Mucosa of stomach (tissue), 1 donor: ENCODE measurements around the gene HSBP1L1.

ENCODE experiments used
- H3K27me3 ChIP-seq: one replicate; pipeline ENCODE4 v1.7.0; 2013; ENCODE audit warnings: mild to moderate bottlenecking, low read length; ENCODE audit not compliant: control insufficient read depth, insufficient read depth
- H3K36me3 ChIP-seq: one replicate; pipeline ENCODE4 v1.7.0; 2013; ENCODE audit warnings: low read length; ENCODE audit not compliant: control insufficient read depth, insufficient read depth
- H3K4me1 ChIP-seq: one replicate; pipeline ENCODE4 v1.7.0; 2013; ENCODE audit warnings: mild to moderate bottlenecking, low read length; ENCODE audit not compliant: control insufficient read depth, insufficient read depth
- H3K4me3 ChIP-seq: one replicate; pipeline ENCODE4 v1.7.0; 2013; ENCODE audit warnings: low read length
- H3K9ac ChIP-seq: one replicate; pipeline ENCODE4 v1.7.0; 2013; ENCODE audit warnings: mild to moderate bottlenecking, low read length, moderate library complexity
- H3K9me3 ChIP-seq: one replicate; pipeline ENCODE4 v1.7.0; 2013; ENCODE audit warnings: mild to moderate bottlenecking, low read length, moderate library complexity; ENCODE audit not compliant: control insufficient read depth
- donor health status: Pancreatic carcinoma.

HSBP1L1 gene

GRCh38 chr18:79934311-79935097 lies 29.9 kb upstream of the HSBP1L1 start:
- Histone ChIP-seq H3K27me3 (no peaks in the 10 kb centered on the region), H3K4me3 (no peak overlapping the region), H3K36me3 (no peaks in the 10 kb centered on the region), H3K4me1 (peaks cover 12% of the 10 kb centered on the region), H3K9me3 (no peaks in the 10 kb centered on the region), H3K9ac (no peak overlapping the region)

GRCh38 chr18:79935098-79935480 lies 29.4 kb upstream of the HSBP1L1 start:
- peaks cover 12% of the 10 kb centered on the region for H3K4me1 ChIP-seq
- no peaks in the 10 kb centered on the region for H3K27me3 ChIP-seq
- no peak overlapping the region for H3K9ac ChIP-seq
- H3K4me3 ChIP-seq = no peak overlapping the region
- no peaks in the 10 kb centered on the region for H3K9me3 ChIP-seq
- H3K36me3 ChIP-seq = no peaks in the 10 kb centered on the region

- Histone ChIP-seq H3K4me3 (no peak overlapping the region), H3K4me1 (peaks cover 12% of the 10 kb centered on the region), H3K36me3 (no peaks in the 10 kb centered on the region), H3K9ac (no peak overlapping the region), H3K27me3 (no peaks in the 10 kb centered on the region), H3K9me3 (no peaks in the 10 kb centered on the region)
Observed at GRCh38 chr18:79935499-79935898, 28.9 kb upstream of the HSBP1L1 start.

GRCh38 chr18:79935925-79936324 lies 28.5 kb upstream of the HSBP1L1 start:
- Histone ChIP-seq H3K9ac (no peak overlapping the region), H3K4me1 (peaks cover 12% of the 10 kb centered on the region), H3K27me3 (no peaks in the 10 kb centered on the region), H3K36me3 (no peaks in the 10 kb centered on the region), H3K4me3 (no peak overlapping the region), H3K9me3 (no peaks in the 10 kb centered on the region)

GRCh38 chr18:79936641-79937040 lies 27.8 kb upstream of the HSBP1L1 start:
- peaks cover 2% of the 10 kb centered on the region for H3K36me3 ChIP-seq
- H3K9me3 ChIP-seq = no peaks in the 10 kb centered on the region
- peaks cover 12% of the 10 kb centered on the region for H3K4me1 ChIP-seq
- H3K9ac ChIP-seq = no peak overlapping the region
- H3K27me3 ChIP-seq = no peaks in the 10 kb centered on the region
- H3K4me3 ChIP-seq = no peak overlapping the region

- Histone ChIP-seq H3K4me3 (no peak overlapping the region), H3K9me3 (no peaks in the 10 kb centered on the region), H3K27me3 (no peaks in the 10 kb centered on the region), H3K36me3 (peaks cover 9% of the 10 kb centered on the region), H3K4me1 (peaks cover 12% of the 10 kb centered on the region), H3K9ac (no peak overlapping the region)
Observed at GRCh38 chr18:79937103-79937860, 27.2 kb upstream of the HSBP1L1 start.

GRCh38 chr18:79938196-79938595 lies 26.2 kb upstream of the HSBP1L1 start:
- Histone ChIP-seq H3K36me3 (peaks cover 11% of the 10 kb centered on the region), H3K27me3 (no peaks in the 10 kb centered on the region), H3K4me3 (no peak overlapping the region), H3K9ac (no peak overlapping the region), H3K4me1 (peaks cover 14% of the 10 kb centered on the region), H3K9me3 (no peaks in the 10 kb centered on the region)

- Histone ChIP-seq H3K9ac (no peak overlapping the region), H3K4me3 (no peak overlapping the region), H3K27me3 (no peaks in the 10 kb centered on the region), H3K9me3 (no peaks in the 10 kb centered on the region), H3K4me1 (peaks cover 22% of the 10 kb centered on the region), H3K36me3 (peaks cover 11% of the 10 kb centered on the region)
Observed at GRCh38 chr18:79939096-79939495, 25.3 kb upstream of the HSBP1L1 start.

- Histone ChIP-seq H3K9me3 (no peaks in the 10 kb centered on the region), H3K4me3 (no peak overlapping the region), H3K9ac (no peak overlapping the region), H3K36me3 (peaks cover 11% of the 10 kb centered on the region), H3K4me1 (peaks cover 15% of the 10 kb centered on the region), H3K27me3 (no peaks in the 10 kb centered on the region)
Observed at GRCh38 chr18:79940126-79940813, 24.2 kb upstream of the HSBP1L1 start.

- H3K9ac ChIP-seq = no peak overlapping the region
- H3K27me3 ChIP-seq = no peaks in the 10 kb centered on the region
- no peaks in the 10 kb centered on the region for H3K9me3 ChIP-seq
- H3K4me1 ChIP-seq = peaks cover 13% of the 10 kb centered on the region
- peaks cover 11% of the 10 kb centered on the region for H3K36me3 ChIP-seq
- no peak overlapping the region for H3K4me3 ChIP-seq
Observed at GRCh38 chr18:79940814-79941472, 23.5 kb upstream of the HSBP1L1 start.

GRCh38 chr18:79941473-79942119 lies 22.8 kb upstream of the HSBP1L1 start:
- Histone ChIP-seq H3K4me3 (no peak overlapping the region), H3K36me3 (peaks cover 11% of the 10 kb centered on the region), H3K27me3 (no peaks in the 10 kb centered on the region), H3K9ac (no peak overlapping the region), H3K9me3 (no peaks in the 10 kb centered on the region), H3K4me1 (peaks cover 13% of the 10 kb centered on the region)
